ENCODE results near the gene REELD1. TPM values are rescaled to one million over a fixed set of nuclear protein-coding genes. Genes with fewer than 3 reads are reported as not detected.

REELD1 gene
- total RNA-seq, 1 experiment from 2014 or later: not detected

- Histone ChIP-seq H2AK5ac (ENCODE audit: insufficient read length, low read length) (no peak overlapping the region), H2BK5ac (ENCODE audit: insufficient read length, low read length) (no peak overlapping the region), H3T11ph (ENCODE audit: low read length) (no peak overlapping the region), H3K4me1 (ENCODE audit: insufficient read depth, low read length) (no peaks in the 10 kb centered on the region; the same call in 1 of the 2 replicates), H2BK15ac (ENCODE audit: low read depth, low read length) (no peak overlapping the region), H3K27ac (ENCODE audit: insufficient read length, low read depth, low read length) (no peak overlapping the region), H3K27me3 (ENCODE audit: insufficient read depth, low read length) (no peaks in the 10 kb centered on the region), H2AFZ (ENCODE audit: low read length) (no peak overlapping the region), H3K9me3 (ENCODE audit: control insufficient read depth, low read depth, low read length) (no peaks in the 10 kb centered on the region), H3K18ac (ENCODE audit: insufficient read length, low read depth, low read length) (no peak overlapping the region), H4K91ac (ENCODE audit: insufficient read length, low read depth, low read length) (no peak overlapping the region), H3K4ac (ENCODE audit: low read depth, low read length) (no peak overlapping the region), H3K79me2 (ENCODE audit: insufficient read depth, low read length) (no peaks in the 10 kb centered on the region), H4K20me1 (ENCODE audit: control insufficient read depth, insufficient read depth, insufficient read length) (no peaks in the 10 kb centered on the region), H2BK120ac (ENCODE audit: low read depth, low read length, poor library complexity, severe bottlenecking) (no peak overlapping the region), H4K8ac (replicated peaks; ENCODE audit: insufficient read length, low read depth, low read length) (no peak overlapping the region), H3K9ac (ENCODE audit: extremely low read depth, insufficient read length, low read length) (no peak overlapping the region), H2BK12ac (ENCODE audit: insufficient read length, low read depth, low read length) (no peak overlapping the region), H4K5ac (ENCODE audit: insufficient read length, low read depth, low read length) (no peak overlapping the region), H3K23me2 (ENCODE audit: insufficient read length, low read depth, low read length, poor library complexity, severe bottlenecking) (no peaks in the 10 kb centered on the region), H3K56ac (ENCODE audit: insufficient read length, low read depth, low read length) (no peak overlapping the region), H3K79me1 (ENCODE audit: insufficient read depth, low read depth, low read length, poor library complexity, severe bottlenecking) (no peaks in the 10 kb centered on the region), H3K4me2 (ENCODE audit: insufficient read depth, insufficient read length, low read length) (no peak overlapping the region), H2BK20ac (ENCODE audit: low read depth, low read length, poor library complexity, severe bottlenecking) (no peak overlapping the region), H3K14ac (ENCODE audit: insufficient read depth, low read length) (no peak overlapping the region), H3K23ac (ENCODE audit: insufficient read length, low read depth, low read length) (no peak overlapping the region)
- H3K36me3 Mint-ChIP-seq (ENCODE audit: insufficient read depth in 1 of 3, low read depth in 3 of 3): no peaks in the 10 kb centered on the region; a peak in 1 of 7 replicates
- no peaks in the 10 kb centered on the region for H3K27me3 Mint-ChIP-seq (ENCODE audit: low read depth)
- H3K9me3 Mint-ChIP-seq: no peaks in the 10 kb centered on the region
- TF ChIP-seq CTCF (conservative IDR thresholded peaks at IDR 0.05): no peak
- H3K27ac Mint-ChIP-seq: no peak overlapping the region
- H3K4me1 Mint-ChIP-seq: peaks cover 8 to 10% of the 10 kb centered on the region in 2 experiments
- H3K4me3 Mint-ChIP-seq: no peak overlapping the region
- no peak for DNase-seq
- WGBS (ENCODE audit: extremely low coverage, insufficient read length, low lambda C conversion rate): no CpG with 5 or more reads among the region's 6 CpGs
Observed at GRCh38 chr4:146237092-146237491, 22.8 kb downstream of the REELD1 start.

Measured in H9 (cell line).